ENCODE measurements around the gene CDC34.
A peak's percentile ranks its signal among the peaks of the same experiment; 100 is the strongest.

The CDC34 gene

GRCh38 chr19:522726-523125 lies 8.8 kb upstream of the CDC34 start:
- DNase-seq (ENCODE audit: low read depth in 2 of 2): no peak

GRCh38 chr19:524062-524674 lies 7.4 kb upstream of the CDC34 start:
- DNase-seq (ENCODE audit: low read depth in 2 of 2): no peak

GRCh38 chr19:525029-525428 lies 6.5 kb upstream of the CDC34 start:
- no peak for DNase-seq (ENCODE audit: low read depth in 2 of 2)

- DNase-seq (ENCODE audit: low read depth in 2 of 2): no peak
Measured at GRCh38 chr19:525857-526419, 5.6 kb upstream of the CDC34 start.

- DNase-seq (ENCODE audit: low read depth in 2 of 2): no peak
Measured at GRCh38 chr19:530134-531008, 1.2 kb upstream of the CDC34 start.

- DNase-seq (ENCODE audit: low read depth in 2 of 2): peak; percentile 69 to 78
Measured at GRCh38 chr19:531009-531752, 379 bp upstream of the CDC34 start.

GRCh38 chr19:532561-533363 lies 1.2 kb downstream of the CDC34 start:
- DNase-seq (ENCODE audit: low read depth in 2 of 2): no peak

- DNase-seq (ENCODE audit: low read depth in 2 of 2): no peak
Measured at GRCh38 chr19:533364-534058, 2.0 kb downstream of the CDC34 start.

- no peak for DNase-seq (ENCODE audit: low read depth in 2 of 2)
Measured at GRCh38 chr19:534088-534487, 2.5 kb downstream of the CDC34 start.

GRCh38 chr19:535017-535835 lies 3.7 kb downstream of the CDC34 start:
- no peak for DNase-seq (ENCODE audit: low read depth in 2 of 2)

- no peak for DNase-seq (ENCODE audit: low read depth in 2 of 2)
Measured at GRCh38 chr19:536031-536880, 4.7 kb downstream of the CDC34 start.

GRCh38 chr19:536881-537404 lies 5.4 kb downstream of the CDC34 start:
- DNase-seq (ENCODE audit: low read depth in 2 of 2): no peak

GRCh38 chr19:538641-539428 lies 7.3 kb downstream of the CDC34 start:
- DNase-seq (ENCODE audit: low read depth in 2 of 2): no peak

GRCh38 chr19:539429-540030 lies 8.0 kb downstream of the CDC34 start:
- no peak for DNase-seq (ENCODE audit: low read depth in 2 of 2)

GRCh38 chr19:540867-541637 lies 9.5 kb downstream of the CDC34 start:
- DNase-seq (ENCODE audit: low read depth in 2 of 2): no peak

- no peak for DNase-seq (ENCODE audit: low read depth in 2 of 2)
Measured at GRCh38 chr19:541699-542098, 10.1 kb downstream of the CDC34 start.

Data from stimulated activated CD8-positive, alpha-beta memory T cell treated with anti-CD3 and anti-CD28 coated beads, Interleukin-7, amount 100 ng/mL, for 4 hours (primary cell).